HepG2 (cell line): Measurements from ENCODE around the gene GPRC5D. TPM values are rescaled to one million over a fixed set of nuclear protein-coding genes. Genes with fewer than 3 reads are reported as not detected.

Source experiments
- AGO2 ChIP-seq: fragments of 200-400 bp; formaldehyde crosslinking; optimal IDR thresholded peaks from 2 replicates; pipeline ENCODE3; 2017; ENCODE audit warnings: mild to moderate bottlenecking, low read depth, low read length, moderate library complexity
- ARHGAP35 ChIP-seq: sonication (generic); formaldehyde crosslinking; IDR thresholded peaks from 2 replicates; pipeline ENCODE4 v1.9.0; 2022; ENCODE audit warnings: mild to moderate bottlenecking, inconsistent platforms, moderate library complexity, missing genetic modification reagents, borderline replicate concordance
- ARID2 ChIP-seq: sonication (generic); formaldehyde crosslinking; IDR thresholded peaks from 2 replicates; pipeline ENCODE4 v1.8.1; 2022; ENCODE audit warnings: mild to moderate bottlenecking, missing genetic modification reagents, borderline replicate concordance
- BCL6 ChIP-seq: IDR thresholded peaks from 2 replicates; pipeline ENCODE4 v1.6.1; 2016; ENCODE audit warnings: missing genetic modification reagents, missing compliant biosample characterization
- CC2D1A ChIP-seq: sonication (generic); formaldehyde crosslinking; IDR thresholded peaks from 2 replicates; pipeline ENCODE4 v1.8.1; 2023; ENCODE audit warnings: mild to moderate bottlenecking, missing genetic modification reagents
- FOXA1 ChIP-seq, 2 experiments: fragments of 450-650 bp in 1 of 2; sonication (generic) in 1 of 2; formaldehyde crosslinking in 1 of 2; IDR thresholded peaks; 2 replicates each; pipeline versions ENCODE4 v1.4.0 to v1.6.1; 2016 to 2020; ENCODE audit warnings: missing genetic modification reagents in 1 of 2
- HES4 ChIP-seq: sonication (generic); formaldehyde crosslinking; IDR thresholded peaks from 2 replicates; pipeline ENCODE4 v1.9.0; 2021; ENCODE audit warnings: mild to moderate bottlenecking, missing genetic modification reagents, borderline replicate concordance
- NR2C2 ChIP-seq: sonication (generic); formaldehyde crosslinking; IDR thresholded peaks from 2 replicates; pipeline ENCODE4 v1.4.0; 2020; ENCODE audit warnings: missing genetic modification reagents, mild to moderate bottlenecking, moderate library complexity, borderline replicate concordance
- PHF21A ChIP-seq: sonication (generic); formaldehyde crosslinking; IDR thresholded peaks from 2 replicates; pipeline ENCODE4 v1.5.0; 2020; ENCODE audit warnings: mild to moderate bottlenecking, missing genetic modification reagents
- SKI ChIP-seq: fragments of 450-650 bp; IDR thresholded peaks from one replicate; pipeline ENCODE4 v1.6.1; 2018; ENCODE audit warnings: mild to moderate bottlenecking; ENCODE audit not compliant: partially characterized antibody
- SOX5 ChIP-seq: IDR thresholded peaks from 2 replicates; pipeline ENCODE4 v1.6.1; 2016; ENCODE audit warnings: borderline replicate concordance
- TRIM24 ChIP-seq: sonication (generic); formaldehyde crosslinking; IDR thresholded peaks from 2 replicates; pipeline ENCODE4 v1.8.0; 2022; ENCODE audit warnings: mild to moderate bottlenecking, missing genetic modification reagents
- ZGPAT ChIP-seq: IDR thresholded peaks from 2 replicates; pipeline ENCODE4 v1.6.1; 2016; ENCODE audit warnings: mild to moderate bottlenecking
- ZNF180 ChIP-seq: sonication (generic); formaldehyde crosslinking; IDR thresholded peaks from 2 replicates; pipeline ENCODE4 v1.4.0; 2020; ENCODE audit warnings: low read depth, missing genetic modification reagents, borderline replicate concordance
- ZNF234 ChIP-seq: sonication (generic); formaldehyde crosslinking; conservative IDR thresholded peaks from 2 replicates; pipeline ENCODE4 v1.5.1; 2020; ENCODE audit warnings: mild to moderate bottlenecking, missing genetic modification reagents
- ZNF850 ChIP-seq: sonication (generic); formaldehyde crosslinking; conservative IDR thresholded peaks from 2 replicates; pipeline ENCODE4 v1.9.0; 2021; ENCODE audit warnings: mild to moderate bottlenecking, missing genetic modification reagents
- ZUFSP ChIP-seq: sonication (generic); formaldehyde crosslinking; IDR thresholded peaks from 2 replicates; pipeline ENCODE4 v1.9.0; 2021; ENCODE audit warnings: missing genetic modification reagents, mild to moderate bottlenecking, borderline replicate concordance
- polyA plus RNA-seq, 8 experiments: library from polyadenylated mRNA; depleted of rRNA in 3 of 8; stranded (reverse) in 7 of 8; unstranded in 1 of 8; fragments of >200 nt; fragmentation: Illumina TruSeq in 4 of 8; extraction: Trizol in 4 of 8; gene quantifications; 2 replicates each; pipeline versions ENCODE4 v1.2.1 to v1.2.3, GENCODE V29; 2011 to 2016; ENCODE audit warnings: low read depth in 4 of 8, missing spikeins in 1 of 8, mixed read lengths in 1 of 8; ENCODE audit not compliant: insufficient read depth in 1 of 8
- total RNA-seq, 5 experiments: library from RNA; depleted of rRNA; stranded (reverse); fragments of >200 nt; fragmentation: Illumina TruSeq; extraction: Trizol; gene quantifications; 2 replicates each; pipeline ENCODE4 v1.2.3, GENCODE V29; 2016; ENCODE audit warnings: low read depth in 1 of 5
- TF ChIP-seq, protein P1 (sequence below): sonication (generic); formaldehyde crosslinking; IDR thresholded peaks from 2 replicates; pipeline ENCODE4 v1.8.0; 2022; ENCODE audit warnings: mild to moderate bottlenecking, missing genetic modification reagents; ENCODE audit not compliant: insufficient replicate concordance
- TF ChIP-seq, protein P2 (sequence below): sonication (generic); formaldehyde crosslinking; IDR thresholded peaks from 2 replicates; pipeline ENCODE4 v1.5.0; 2020; ENCODE audit warnings: mild to moderate bottlenecking, missing genetic modification reagents, moderate library complexity
- TF ChIP-seq, protein P3 (sequence below): sonication (generic); formaldehyde crosslinking; IDR thresholded peaks from 2 replicates; pipeline ENCODE4 v1.8.0; 2022; ENCODE audit warnings: low read depth, missing genetic modification reagents

The GPRC5D gene
- total and polyA plus RNA-seq, 2 of the 13 experiments (the other 11 are each of a cell fraction or from before 2014, with no cell fraction given), result not detected

GRCh38 chr12:12999271-12999958, 47.4 kb upstream of the GPRC5D start (continued):
- TF ChIP-seq, protein P1, sequence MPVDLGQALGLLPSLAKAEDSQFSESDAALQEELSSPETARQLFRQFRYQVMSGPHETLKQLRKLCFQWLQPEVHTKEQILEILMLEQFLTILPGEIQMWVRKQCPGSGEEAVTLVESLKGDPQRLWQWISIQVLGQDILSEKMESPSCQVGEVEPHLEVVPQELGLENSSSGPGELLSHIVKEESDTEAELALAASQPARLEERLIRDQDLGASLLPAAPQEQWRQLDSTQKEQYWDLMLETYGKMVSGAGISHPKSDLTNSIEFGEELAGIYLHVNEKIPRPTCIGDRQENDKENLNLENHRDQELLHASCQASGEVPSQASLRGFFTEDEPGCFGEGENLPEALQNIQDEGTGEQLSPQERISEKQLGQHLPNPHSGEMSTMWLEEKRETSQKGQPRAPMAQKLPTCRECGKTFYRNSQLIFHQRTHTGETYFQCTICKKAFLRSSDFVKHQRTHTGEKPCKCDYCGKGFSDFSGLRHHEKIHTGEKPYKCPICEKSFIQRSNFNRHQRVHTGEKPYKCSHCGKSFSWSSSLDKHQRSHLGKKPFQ, result no peak
- TF ChIP-seq, protein P2, sequence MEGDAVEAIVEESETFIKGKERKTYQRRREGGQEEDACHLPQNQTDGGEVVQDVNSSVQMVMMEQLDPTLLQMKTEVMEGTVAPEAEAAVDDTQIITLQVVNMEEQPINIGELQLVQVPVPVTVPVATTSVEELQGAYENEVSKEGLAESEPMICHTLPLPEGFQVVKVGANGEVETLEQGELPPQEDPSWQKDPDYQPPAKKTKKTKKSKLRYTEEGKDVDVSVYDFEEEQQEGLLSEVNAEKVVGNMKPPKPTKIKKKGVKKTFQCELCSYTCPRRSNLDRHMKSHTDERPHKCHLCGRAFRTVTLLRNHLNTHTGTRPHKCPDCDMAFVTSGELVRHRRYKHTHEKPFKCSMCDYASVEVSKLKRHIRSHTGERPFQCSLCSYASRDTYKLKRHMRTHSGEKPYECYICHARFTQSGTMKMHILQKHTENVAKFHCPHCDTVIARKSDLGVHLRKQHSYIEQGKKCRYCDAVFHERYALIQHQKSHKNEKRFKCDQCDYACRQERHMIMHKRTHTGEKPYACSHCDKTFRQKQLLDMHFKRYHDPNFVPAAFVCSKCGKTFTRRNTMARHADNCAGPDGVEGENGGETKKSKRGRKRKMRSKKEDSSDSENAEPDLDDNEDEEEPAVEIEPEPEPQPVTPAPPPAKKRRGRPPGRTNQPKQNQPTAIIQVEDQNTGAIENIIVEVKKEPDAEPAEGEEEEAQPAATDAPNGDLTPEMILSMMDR (CRISPR knock-in tag), result no peak
- TF ChIP-seq ZNF234 (CRISPR knock-in tag) (0 out of 2 replicates have a peak, but pooled peaks have one; percentile 57), NR2C2 (CRISPR knock-in tag) (no peak), ZUFSP (CRISPR knock-in tag) (no peak), AGO2 (no peak), PHF21A (CRISPR knock-in tag) (peak; percentile 21; the same call in 1 of the 2 replicates), FOXA1 (IDR thresholded peaks at IDR 0.05) (no peak), FOXA1 (CRISPR knock-in tag; IDR thresholded peaks at IDR 0.05) (no peak), SOX5 (CRISPR knock-in tag) (no peak), BCL6 (CRISPR knock-in tag) (no peak), ARHGAP35 (0 out of 2 replicates have a peak, but pooled peaks have one; percentile 49), ZGPAT (0 out of 2 replicates have a peak, but pooled peaks have one; percentile 23), CC2D1A (CRISPR knock-in tag) (no peak), ARID2 (no peak), ZNF850 (CRISPR knock-in tag) (no peak), SKI (no peak), TRIM24 (CRISPR knock-in tag) (no peak), ZNF180 (CRISPR knock-in tag) (no peak), HES4 (CRISPR knock-in tag) (no peak; the same call in 1 of the 2 replicates)
- TF ChIP-seq, protein P3, sequence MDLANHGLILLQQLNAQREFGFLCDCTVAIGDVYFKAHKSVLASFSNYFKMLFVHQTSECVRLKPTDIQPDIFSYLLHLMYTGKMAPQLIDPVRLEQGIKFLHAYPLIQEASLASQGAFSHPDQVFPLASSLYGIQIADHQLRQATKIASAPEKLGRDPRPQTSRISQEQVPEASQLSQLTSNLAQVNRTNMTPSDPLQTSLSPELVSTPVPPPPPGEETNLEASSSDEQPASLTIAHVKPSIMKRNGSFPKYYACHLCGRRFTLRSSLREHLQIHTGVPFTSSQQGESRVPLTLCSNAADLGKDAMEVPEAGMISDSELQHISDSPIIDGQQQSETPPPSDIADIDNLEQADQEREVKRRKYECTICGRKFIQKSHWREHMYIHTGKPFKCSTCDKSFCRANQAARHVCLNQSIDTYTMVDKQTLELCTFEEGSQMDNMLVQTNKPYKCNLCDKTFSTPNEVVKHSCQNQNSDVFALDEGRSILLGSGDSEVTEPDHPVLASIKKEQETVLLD (CRISPR knock-in tag), result no peak
